ENCODE data around the gene JAM2. TPM values are rescaled to one million over a fixed set of nuclear protein-coding genes. Genes with fewer than 3 reads are reported as not detected.
"Not testable (repeated sequence)": the region's sequence is repeated elsewhere in the genome, so short reads cannot be mapped to it uniquely, and the experiment has no call there.

JAM2 gene
- total and polyA plus RNA-seq, 4 experiments from 2014 or later, result 0.39 to 0.67 TPM; not detected in 2

DNA sequence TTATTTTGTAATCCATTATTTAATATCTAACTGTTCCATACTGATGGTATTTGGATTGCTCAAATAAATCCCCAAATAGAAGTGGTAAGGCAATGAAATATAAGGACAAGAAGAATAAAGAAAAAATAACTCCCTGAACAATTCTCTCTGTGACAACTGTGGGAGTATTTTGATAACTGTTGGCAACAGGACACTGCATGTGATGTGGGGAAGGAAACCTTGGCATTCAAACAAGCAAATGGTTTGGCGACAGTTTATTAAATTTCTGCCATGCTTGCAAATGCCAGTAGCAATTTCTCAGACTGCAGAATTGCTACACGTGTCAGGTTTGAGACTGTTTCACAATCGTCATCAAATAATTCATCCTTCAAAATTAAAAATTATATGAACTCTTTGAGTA lies 23.2 kb upstream of the JAM2 start:
- Mint-ChIP-seq H3K9me3 (no peaks in the 10 kb centered on the region), H3K4me1 (no peaks in the 10 kb centered on the region), H3K4me3 (no peak overlapping the region), H3K36me3 (no peaks in the 10 kb centered on the region), H3K27me3 (no peaks in the 10 kb centered on the region), H3K27ac (no peak overlapping the region)
- ChIA-PET CTCF (ENCODE audit: partially characterized antibody) (interaction anchor here (1.3 to 3.7 kb wide), 2 partner anchors 8 to 10 kb away, joined by 3 to 16 read pairs; partner anchors contain the start of gene MRPL39), POLR2A (ENCODE audit: partially characterized antibody) (no interaction called here)
- Histone ChIP-seq H3K27ac (ENCODE audit: low read depth, low read length) (no peak overlapping the region), H3K4me1 (ENCODE audit: insufficient read depth, low read length) (no peaks in the 10 kb centered on the region), H3K4me3 (ENCODE audit: low read length in 2 of 2) (no peak overlapping the region), H3K27me3 (ENCODE audit: insufficient read depth, low read length) (no peaks in the 10 kb centered on the region), H3K9me3 (ENCODE audit: control insufficient read depth in 1 of 2, low read length in 2 of 2) (no peaks in the 10 kb centered on the region), H3K36me3 (ENCODE audit: insufficient read depth, low read length) (no peaks in the 10 kb centered on the region)
- intact Hi-C loops (cut with micrococcal nuclease), result no loop called here
- DNase-seq, result no peak

DNA sequence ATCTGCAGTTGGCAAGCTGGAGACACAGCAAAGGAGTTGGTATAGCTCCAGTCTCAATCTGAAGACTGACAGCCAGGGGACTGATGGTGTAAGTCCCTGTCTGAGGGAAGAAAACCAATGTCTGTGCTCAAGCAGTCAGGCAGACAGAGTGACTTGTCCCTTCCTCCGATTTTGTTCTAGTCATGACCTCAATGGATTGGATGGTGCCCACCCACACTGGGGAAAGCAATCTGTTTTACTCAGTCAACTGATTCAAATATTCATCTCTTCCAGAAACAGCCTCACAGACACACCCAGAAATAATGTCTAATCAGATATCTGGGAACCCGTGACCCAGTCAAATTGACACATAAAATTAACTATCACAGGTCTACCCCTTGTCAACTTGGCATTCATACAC lies 19.9 kb upstream of the JAM2 start:
- H3K4me1 Mint-ChIP-seq, result no peaks in the 10 kb centered on the region
- intact Hi-C loops (cut with micrococcal nuclease), result no loop called here
- H3K27ac ChIP-seq (ENCODE audit: low read depth, low read length), result no peak overlapping the region
- H3K36me3 Mint-ChIP-seq, result no peaks in the 10 kb centered on the region
- CTCF ChIA-PET (ENCODE audit: partially characterized antibody), result interaction anchor here (3.7 kb wide), 1 partner anchor 11 kb away, joined by 16 read pairs; the partner anchor contains the start of gene MRPL39
- H3K27me3 Mint-ChIP-seq, result peaks cover 0 to 2% of the 10 kb centered on the region in 2 donors
- no peak overlapping the region for H3K27ac Mint-ChIP-seq
- no peaks in the 10 kb centered on the region for H3K27me3 ChIP-seq (ENCODE audit: insufficient read depth, low read length)
- no peak overlapping the region for H3K4me3 ChIP-seq (ENCODE audit: low read length in 2 of 2)
- no peaks in the 10 kb centered on the region for H3K9me3 Mint-ChIP-seq
- POLR2A ChIA-PET (ENCODE audit: partially characterized antibody), result no interaction called here
- no peak for DNase-seq
- no peaks in the 10 kb centered on the region for H3K4me1 ChIP-seq (ENCODE audit: insufficient read depth, low read length)
- H3K36me3 ChIP-seq (ENCODE audit: insufficient read depth, low read length), result no peaks in the 10 kb centered on the region
- H3K4me3 Mint-ChIP-seq, result no peak overlapping the region
- no peaks in the 10 kb centered on the region for H3K9me3 ChIP-seq (ENCODE audit: control insufficient read depth in 1 of 2, low read length in 2 of 2)

- H3K9me3 ChIP-seq (ENCODE audit: control insufficient read depth in 1 of 2, low read length in 2 of 2), result no peaks in the 10 kb centered on the region
- Mint-ChIP-seq H3K27ac (no peak overlapping the region), H3K9me3 (no peaks in the 10 kb centered on the region), H3K27me3 (peaks cover 0 to 2% of the 10 kb centered on the region in 2 donors), H3K4me1 (no peaks in the 10 kb centered on the region), H3K36me3 (no peaks in the 10 kb centered on the region), H3K4me3 (no peak overlapping the region)
- H3K27ac ChIP-seq (ENCODE audit: low read depth, low read length), result no peak overlapping the region
- H3K27me3 ChIP-seq (ENCODE audit: insufficient read depth, low read length), result no peaks in the 10 kb centered on the region
- H3K36me3 ChIP-seq (ENCODE audit: insufficient read depth, low read length), result no peaks in the 10 kb centered on the region
- no peaks in the 10 kb centered on the region for H3K4me1 ChIP-seq (ENCODE audit: insufficient read depth, low read length)
- intact Hi-C loops (cut with micrococcal nuclease), result no loop called here
- no peak overlapping the region for H3K4me3 ChIP-seq (ENCODE audit: low read length in 2 of 2)
- ChIA-PET CTCF (ENCODE audit: partially characterized antibody) (no interaction called here), POLR2A (ENCODE audit: partially characterized antibody) (no interaction called here)
- no peak for DNase-seq
Observed at GRCh38 chr21:25624511-25624910, 14.5 kb upstream of the JAM2 start.

DNA sequence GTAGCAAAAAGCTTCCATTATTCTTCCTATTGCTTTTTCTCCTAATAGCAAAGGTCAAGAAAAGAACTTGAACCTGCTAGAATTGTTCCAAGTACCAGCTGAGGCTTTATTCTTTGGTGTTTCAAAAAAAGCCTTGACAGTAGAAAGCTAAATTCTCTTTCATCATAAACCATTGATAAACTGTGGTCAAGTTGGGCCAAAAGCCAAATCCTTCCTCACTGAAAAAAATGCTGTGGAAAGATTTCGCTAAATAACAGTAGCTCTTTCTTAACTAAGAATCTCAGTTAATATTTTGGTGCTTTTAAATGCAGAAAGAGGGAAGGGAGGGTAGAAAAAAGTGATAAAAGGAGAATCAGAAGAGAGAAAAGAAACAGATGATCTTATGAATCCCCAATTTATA lies 14.0 kb upstream of the JAM2 start:
- no peaks in the 10 kb centered on the region for H3K4me1 Mint-ChIP-seq
- DNase-seq, result no peak
- H3K4me3 ChIP-seq (ENCODE audit: low read length in 2 of 2), result no peak overlapping the region
- H3K9me3 ChIP-seq (ENCODE audit: control insufficient read depth in 1 of 2, low read length in 2 of 2), result no peaks in the 10 kb centered on the region
- H3K9me3 Mint-ChIP-seq, result no peaks in the 10 kb centered on the region
- H3K27me3 Mint-ChIP-seq, result peaks cover 0 to 2% of the 10 kb centered on the region in 2 donors
- ChIA-PET CTCF (ENCODE audit: partially characterized antibody) (no interaction called here), POLR2A (ENCODE audit: partially characterized antibody) (no interaction called here)
- intact Hi-C loops (cut with micrococcal nuclease), result no loop called here
- no peak overlapping the region for H3K4me3 Mint-ChIP-seq
- H3K36me3 Mint-ChIP-seq, result no peaks in the 10 kb centered on the region
- no peaks in the 10 kb centered on the region for H3K27me3 ChIP-seq (ENCODE audit: insufficient read depth, low read length)
- no peak overlapping the region for H3K27ac Mint-ChIP-seq
- H3K27ac ChIP-seq (ENCODE audit: low read depth, low read length), result no peak overlapping the region
- H3K36me3 ChIP-seq (ENCODE audit: insufficient read depth, low read length), result no peaks in the 10 kb centered on the region
- no peaks in the 10 kb centered on the region for H3K4me1 ChIP-seq (ENCODE audit: insufficient read depth, low read length)

GRCh38 chr21:25625776-25626555 lies 13.1 kb upstream of the JAM2 start:
- H3K27me3 ChIP-seq (ENCODE audit: insufficient read depth, low read length); H3K27ac ChIP-seq (ENCODE audit: low read depth, low read length); H3K4me3 ChIP-seq (ENCODE audit: low read length in 2 of 2); H3K4me3 Mint-ChIP-seq; H3K27ac Mint-ChIP-seq; intact Hi-C loops (cut with micrococcal nuclease); H3K9me3 ChIP-seq (ENCODE audit: control insufficient read depth in 1 of 2, low read length in 2 of 2); H3K36me3 Mint-ChIP-seq; H3K4me1 ChIP-seq (ENCODE audit: insufficient read depth, low read length); H3K9me3 Mint-ChIP-seq; DNase-seq; H3K4me1 Mint-ChIP-seq; H3K36me3 ChIP-seq (ENCODE audit: insufficient read depth, low read length); POLR2A ChIA-PET (ENCODE audit: partially characterized antibody); H3K27me3 Mint-ChIP-seq; CTCF ChIA-PET (ENCODE audit: partially characterized antibody): not testable (repeated sequence)

- Mint-ChIP-seq H3K36me3 (no peaks in the 10 kb centered on the region), H3K9me3 (no peaks in the 10 kb centered on the region), H3K4me1 (no peaks in the 10 kb centered on the region), H3K27ac (no peak overlapping the region), H3K4me3 (no peak overlapping the region), H3K27me3 (peaks cover 0 to 2% of the 10 kb centered on the region in 2 donors)
- H3K27ac ChIP-seq (ENCODE audit: low read depth, low read length), result no peak overlapping the region
- H3K9me3 ChIP-seq (ENCODE audit: control insufficient read depth in 1 of 2, low read length in 2 of 2), result no peaks in the 10 kb centered on the region
- H3K4me3 ChIP-seq (ENCODE audit: low read length in 2 of 2), result no peak overlapping the region
- H3K27me3 ChIP-seq (ENCODE audit: insufficient read depth, low read length), result no peaks in the 10 kb centered on the region
- DNase-seq, result no peak
- intact Hi-C loops (cut with micrococcal nuclease), result no loop called here
- no peaks in the 10 kb centered on the region for H3K36me3 ChIP-seq (ENCODE audit: insufficient read depth, low read length)
- POLR2A ChIA-PET (ENCODE audit: partially characterized antibody), result no interaction called here
- CTCF ChIA-PET (ENCODE audit: partially characterized antibody), result no interaction called here
- H3K4me1 ChIP-seq (ENCODE audit: insufficient read depth, low read length), result no peaks in the 10 kb centered on the region
Observed at GRCh38 chr21:25626757-25627156, 12.3 kb upstream of the JAM2 start.

DNA sequence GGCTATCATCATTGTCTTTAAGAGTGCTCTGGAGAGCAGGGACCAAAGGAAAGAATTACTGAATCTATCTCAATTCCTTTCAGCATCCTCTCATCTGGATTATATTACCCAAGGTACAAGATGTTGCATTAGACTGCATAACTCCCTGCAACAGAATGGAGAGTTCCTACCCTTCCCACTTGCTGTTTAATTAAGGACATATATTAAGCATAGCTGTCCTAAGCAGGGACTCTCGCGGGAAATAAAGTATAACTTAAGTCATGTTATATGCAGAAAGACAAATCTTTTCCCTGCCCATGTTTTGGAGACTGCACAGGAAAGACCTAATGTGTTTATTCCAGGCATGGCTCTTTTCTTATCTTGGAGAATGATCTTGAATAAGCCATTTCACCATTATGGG lies 6.8 kb upstream of the JAM2 start:
- Histone ChIP-seq H3K27ac (ENCODE audit: low read depth, low read length) (no peak overlapping the region), H3K9me3 (ENCODE audit: control insufficient read depth in 1 of 2, low read length in 2 of 2) (no peaks in the 10 kb centered on the region), H3K27me3 (ENCODE audit: insufficient read depth, low read length) (peaks cover under 1% of the 10 kb centered on the region), H3K36me3 (ENCODE audit: insufficient read depth, low read length) (no peaks in the 10 kb centered on the region), H3K4me3 (ENCODE audit: low read length in 2 of 2) (no peak overlapping the region), H3K4me1 (ENCODE audit: insufficient read depth, low read length) (no peaks in the 10 kb centered on the region)
- no peak for DNase-seq
- Mint-ChIP-seq H3K36me3 (no peaks in the 10 kb centered on the region), H3K4me3 (no peak overlapping the region), H3K4me1 (no peaks in the 10 kb centered on the region), H3K27ac (no peak overlapping the region), H3K27me3 (peaks cover 10 to 20% of the 10 kb centered on the region in 2 donors), H3K9me3 (no peaks in the 10 kb centered on the region)
- intact Hi-C loops (cut with micrococcal nuclease), result no loop called here
- ChIA-PET POLR2A (ENCODE audit: partially characterized antibody) (no interaction called here), CTCF (ENCODE audit: partially characterized antibody) (no interaction called here)

Data from CD4-positive, alpha-beta memory T cell (primary cell).